Gastrocnemius medialis (tissue), 4 donors: ENCODE data around the gene SLC5A10. TPM values are rescaled to one million over a fixed set of nuclear protein-coding genes. Genes with fewer than 3 reads are reported as not detected.
"Not testable (repeated sequence)": the region's sequence is repeated elsewhere in the genome, so short reads cannot be mapped to it uniquely, and the experiment has no call there.

Experiments
- ATAC-seq, 2 donors: fragments of 150-250 bp; one replicate each; pipeline ENCODE4 v1.9.1; 2016
- DNase-seq, 2 donors: peaks; one replicate each; pipeline ENCODE4 v3.0.0-alpha.2; 2019
- H3K27ac ChIP-seq, 4 donors: fragments of 200-600 bp; sonication (generic); 1 replicate in 1 of 4; 2 replicates in 3 of 4; pipeline ENCODE4 v1.5.1; 2016 to 2018; ENCODE audit warnings: mild to moderate bottlenecking in 2 of 4, moderate library complexity in 1 of 4
- H3K27me3 ChIP-seq, 3 donors: fragments of 200-600 bp; sonication (generic) in 2 of 3; 1 replicate in 1 of 3; 2 replicates in 2 of 3; pipeline versions ENCODE4 v1.5.1 to v1.6.0; 2016 to 2019; ENCODE audit warnings: mild to moderate bottlenecking in 1 of 3, moderate library complexity in 1 of 3
- H3K36me3 ChIP-seq, 2 donors: fragments of 200-600 bp; sonication (generic) in 1 of 2; one replicate each; pipeline ENCODE4 v1.5.1; 2017 to 2018
- H3K4me1 ChIP-seq, 2 donors: fragments of 200-600 bp; sonication (generic) in 1 of 2; one replicate each; pipeline ENCODE4 v1.5.1; 2016 to 2017; ENCODE audit warnings: mild to moderate bottlenecking in 2 of 2
- H3K4me3 ChIP-seq, 4 donors: fragments of 200-600 bp; sonication (generic) in 3 of 4; 1 replicate in 1 of 4; 2 replicates in 3 of 4; pipeline ENCODE4 v1.5.1; 2016 to 2019; ENCODE audit warnings: mild to moderate bottlenecking in 2 of 4
- H3K9me3 ChIP-seq, 3 donors: fragments of 200-600 bp; sonication (generic) in 2 of 3; 1 replicate in 1 of 3; 2 replicates in 2 of 3; pipeline ENCODE4 v1.5.1; 2016 to 2019
- CTCF ChIP-seq, 5 experiments: fragments of 450-650 bp in 3 of 5; fragments of 200-600 bp in 2 of 5; sonication (generic) in 2 of 5; IDR thresholded peaks in 4 of 5; conservative IDR thresholded peaks in 1 of 5; 1 replicate in 4 of 5; 2 replicates in 1 of 5; pipeline ENCODE4 v1.5.1; 2016 to 2019; ENCODE audit warnings: antibody characterized with exemption in 5 of 5, mild to moderate bottlenecking in 3 of 5, moderate library complexity in 3 of 5
- POLR2A ChIP-seq, 2 donors: fragments of 450-650 bp; IDR thresholded peaks; one replicate each; pipeline ENCODE4 v1.6.1; 2017; ENCODE audit warnings: antibody characterized with exemption in 2 of 2, mild to moderate bottlenecking in 2 of 2, moderate library complexity in 2 of 2
- in situ Hi-C, 4 donors: fragments of 200-750 bp; cut with MboI; loops; one replicate each; pipeline versions ENCODE4 v1.15.0 to v1.8.0; 2017; ENCODE audit warnings: low sequenced_read_pairs in 4 of 4
- intact Hi-C: fragments of 100-400 bp; cut with DNase I; formaldehyde crosslinking; loops from one replicate; pipeline ENCODE4 v1.15.1; 2023; ENCODE audit warnings: low total_unique reads
- total RNA-seq, 4 donors: library from RNA; depleted of rRNA; stranded (reverse); fragments of >200 nt; gene quantifications; one replicate each; pipeline versions ENCODE4 v1.1.0 to v1.2.3, GENCODE V29; 2016

SLC5A10 gene
- total RNA-seq, 4 donors from 2014 or later: not detected

DNA sequence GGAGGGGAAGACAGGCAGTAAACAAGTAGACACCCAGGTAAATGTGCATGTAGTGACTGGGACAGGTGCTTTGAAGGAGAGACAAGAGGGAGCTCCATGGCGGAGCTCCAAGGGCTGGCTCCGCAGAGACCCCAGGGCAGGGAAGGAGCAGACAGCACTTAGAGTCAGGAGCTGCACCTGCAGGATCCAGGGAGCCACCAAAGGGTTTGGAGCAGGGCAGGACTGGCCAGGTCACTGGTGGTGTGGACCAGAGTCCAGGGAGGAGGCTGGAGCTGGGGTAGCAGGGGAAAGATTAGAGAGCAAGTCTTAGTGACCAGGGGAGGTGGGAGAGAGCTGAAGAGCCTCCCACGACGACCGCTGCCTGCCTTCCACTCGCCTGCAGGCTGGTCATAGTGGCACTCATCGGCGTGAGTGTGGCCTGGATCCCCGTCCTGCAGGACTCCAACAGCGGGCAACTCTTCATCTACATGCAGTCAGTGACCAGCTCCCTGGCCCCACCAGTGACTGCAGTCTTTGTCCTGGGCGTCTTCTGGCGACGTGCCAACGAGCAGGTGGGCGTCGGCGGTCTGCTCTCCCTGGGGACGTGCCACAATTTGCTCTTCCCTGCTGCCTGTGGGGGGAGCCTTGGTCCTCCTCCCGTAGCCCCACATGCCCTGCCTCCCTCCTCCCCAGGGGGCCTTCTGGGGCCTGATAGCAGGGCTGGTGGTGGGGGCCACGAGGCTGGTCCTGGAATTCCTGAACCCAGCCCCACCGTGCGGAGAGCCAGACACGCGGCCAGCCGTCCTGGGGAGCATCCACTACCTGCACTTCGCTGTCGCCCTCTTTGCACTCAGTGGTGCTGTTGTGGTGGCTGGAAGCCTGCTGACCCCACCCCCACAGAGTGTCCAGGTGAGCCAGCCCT, 67.3 kb downstream of the SLC5A10 start:
- Histone ChIP-seq H3K27me3 (no peaks in the 10 kb centered on the region), H3K9me3 (no peaks in the 10 kb centered on the region), H3K27ac (no peak overlapping the region), H3K4me3 (no peak overlapping the region), H3K36me3 (no peaks in the 10 kb centered on the region), H3K4me1 (no peaks in the 10 kb centered on the region)
- no peak for TF ChIP-seq POLR2A (IDR thresholded peaks at IDR 0.05)
- no peak for TF ChIP-seq CTCF (IDR thresholded peaks at IDR 0.05 in 4 of 5, conservative IDR thresholded peaks at IDR 0.05 in 1 of 5)
- in situ Hi-C loops: loop anchor here in 2 of 4 donors (10.0 to 25.0 kb wide), 2 partner anchors 54 to 207 kb away; no protein-coding TSS in a partner anchor
- DNase-seq: no peak
- intact Hi-C loops: loop anchor here (5.0 kb wide), 1 partner anchor 37 kb away; no protein-coding TSS in a partner anchor
- no peak for ATAC-seq

DNA sequence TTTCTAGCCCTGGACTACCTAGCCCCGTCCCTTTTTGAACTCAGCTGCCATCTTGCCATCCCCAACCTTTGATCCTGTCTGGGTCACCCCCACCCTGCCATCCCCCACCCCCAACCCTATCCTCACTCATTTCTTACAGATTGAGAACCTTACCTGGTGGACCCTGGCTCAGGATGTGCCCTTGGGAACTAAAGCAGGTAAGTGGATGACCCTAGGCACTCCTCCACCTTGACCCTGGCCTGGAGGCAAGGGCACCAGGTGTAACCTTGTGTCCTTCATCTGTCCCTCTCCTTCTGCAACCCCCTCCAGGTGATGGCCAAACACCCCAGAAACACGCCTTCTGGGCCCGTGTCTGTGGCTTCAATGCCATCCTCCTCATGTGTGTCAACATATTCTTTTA, 68.1 kb downstream of the SLC5A10 start:
- intact Hi-C loops: loop anchor here (5.0 kb wide), 1 partner anchor 53 kb away; no protein-coding TSS in a partner anchor
- Histone ChIP-seq H3K27me3 (no peaks in the 10 kb centered on the region), H3K4me1 (no peaks in the 10 kb centered on the region), H3K27ac (no peak overlapping the region), H3K9me3 (no peaks in the 10 kb centered on the region), H3K36me3 (no peaks in the 10 kb centered on the region), H3K4me3 (no peak overlapping the region)
- DNase-seq (no peak), ATAC-seq (no peak)
- in situ Hi-C loops: loop anchor here in 1 of 4 donors (25.0 kb wide), 1 partner anchor 208 kb away; no protein-coding TSS in a partner anchor
- TF ChIP-seq POLR2A (IDR thresholded peaks at IDR 0.05): no peak
- no peak for TF ChIP-seq CTCF (IDR thresholded peaks at IDR 0.05 in 4 of 5, conservative IDR thresholded peaks at IDR 0.05 in 1 of 5)

- H3K4me1 ChIP-seq, DNase-seq, H3K4me3 ChIP-seq, H3K36me3 ChIP-seq, H3K27ac ChIP-seq, ATAC-seq, H3K9me3 ChIP-seq, H3K27me3 ChIP-seq: not testable (repeated sequence)
- intact Hi-C loops: loop anchor here (5.0 kb wide), 1 partner anchor 54 kb away; no protein-coding TSS in a partner anchor
- in situ Hi-C loops: loop anchor here in 1 of 4 donors (25.0 kb wide), 1 partner anchor 209 kb away; no protein-coding TSS in a partner anchor
Observed at GRCh38 chr17:19021011-19021621, 69.2 kb downstream of the SLC5A10 start.

GRCh38 chr17:19021622-19022083, 69.7 kb downstream of the SLC5A10 start:
- Histone ChIP-seq H3K27me3 (no peaks in the 10 kb centered on the region), H3K4me3 (no peak overlapping the region), H3K36me3 (no peaks in the 10 kb centered on the region), H3K27ac (no peak overlapping the region), H3K4me1 (no peaks in the 10 kb centered on the region), H3K9me3 (no peaks in the 10 kb centered on the region)
- TF ChIP-seq CTCF (IDR thresholded peaks at IDR 0.05 in 4 of 5, conservative IDR thresholded peaks at IDR 0.05 in 1 of 5) (no peak), POLR2A (IDR thresholded peaks at IDR 0.05) (no peak)
- intact Hi-C loops (loop anchor here (5.0 kb wide), 1 partner anchor 54 kb away; no protein-coding TSS in a partner anchor), in situ Hi-C loops (loop anchor here in 1 of 4 donors (25.0 kb wide), 1 partner anchor 209 kb away; no protein-coding TSS in a partner anchor)
- ATAC-seq (no peak), DNase-seq (no peak)
